NCI-H510A (cell line): ENCODE measurements around the gene ZSCAN22.

Source experiments
- DNase-seq: peaks from one replicate; lab custom pipeline; 2025; lab: John Stamatoyannopoulos, UW

The ZSCAN22 gene

GRCh38 chr19:58351990-58352755 lies 25.4 kb downstream of the ZSCAN22 start:
- DNase-seq, result no peak

- DNase-seq, result no peak
These were observed 26.2 kb downstream of the ZSCAN22 start, which contains the start of gene A1BG for GRCh38 chr19:58352760-58353671. Gene A1BG (minus strand): TSS chr19:58353492. CDS start chr19:58353437, 55 bp downstream.

GRCh38 chr19:58353717-58354477 lies 27.1 kb downstream of the ZSCAN22 start:
- DNase-seq, result no peak

GRCh38 chr19:58354478-58355030 lies 27.8 kb downstream of the ZSCAN22 start:
- no peak for DNase-seq

- DNase-seq, result no peak
These were observed 28.5 kb downstream of the ZSCAN22 start for GRCh38 chr19:58355215-58355796.

- DNase-seq, result no peak
These were observed 29.3 kb downstream of the ZSCAN22 start for GRCh38 chr19:58355908-58356765.

- DNase-seq, result no peak
These were observed 30.1 kb downstream of the ZSCAN22 start for GRCh38 chr19:58356766-58357480.

- DNase-seq, result no peak
These were observed 30.8 kb downstream of the ZSCAN22 start for GRCh38 chr19:58357481-58358145.

- DNase-seq, result peak; percentile 28
These were observed 35.1 kb downstream of the ZSCAN22 start for GRCh38 chr19:58361900-58362271.

- peak; percentile 92 for DNase-seq
These were observed 35.6 kb downstream of the ZSCAN22 start, which contains the start of gene ZNF497 for GRCh38 chr19:58362272-58362994. Gene ZNF497 (minus strand): TSS chr19:58362751. CDS start chr19:58357635, 5,116 bp downstream.

- no peak for DNase-seq
These were observed 37.4 kb downstream of the ZSCAN22 start for GRCh38 chr19:58364146-58364545.

- no peak for DNase-seq
These were observed 40.0 kb downstream of the ZSCAN22 start for GRCh38 chr19:58366585-58367430.

- no peak for DNase-seq
These were observed 41.1 kb downstream of the ZSCAN22 start for GRCh38 chr19:58367698-58368454.

GRCh38 chr19:58368561-58369360 lies 42.0 kb downstream of the ZSCAN22 start:
- no peak for DNase-seq

GRCh38 chr19:58372311-58373133 lies 45.7 kb downstream of the ZSCAN22 start:
- DNase-seq, result no peak
